ENCODE results near the gene PDE8A.

DNA sequence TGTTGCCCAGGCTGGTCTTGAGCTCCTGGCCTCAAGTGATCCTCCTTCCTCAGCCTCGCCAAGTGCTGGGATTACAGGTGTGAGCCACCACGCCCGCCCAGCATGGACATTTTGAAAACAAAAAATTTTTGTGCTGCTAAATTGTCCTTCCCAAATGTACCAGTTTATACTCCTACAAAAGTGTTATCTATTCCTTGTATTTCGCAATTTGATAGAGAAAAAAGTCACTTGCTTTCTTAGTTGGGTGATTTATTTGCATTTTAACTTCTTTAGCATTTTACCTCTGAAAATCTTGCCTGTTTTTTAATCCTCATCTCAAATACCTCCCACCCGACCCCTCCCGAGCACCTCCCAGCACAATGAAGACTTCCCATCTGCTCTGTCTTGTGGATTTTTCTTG, 46.8 kb downstream of the PDE8A start:
- TF ChIP-seq CTCF (IDR thresholded peaks at IDR 0.05; ENCODE audit: low read length) (no peak), EZH2 (optimal IDR thresholded peaks at IDR 0.05; ENCODE audit: low read depth, low read length) (no peak), EZH2phosphoT487 (IDR thresholded peaks at IDR 0.05; ENCODE audit: low read length) (no peak)
